Raji (cell line): ENCODE data around the gene COL27A1.

Experiments used
- POLR2A ChIP-seq: IDR thresholded peaks from 2 replicates; pipeline ENCODE4 v1.6.1; 2011; ENCODE audit warnings: low read depth, low read length, control low read depth; ENCODE audit not compliant: insufficient read depth

The COL27A1 gene

GRCh38 chr9:114258866-114259797, 103.8 kb downstream of the COL27A1 start:
- TF ChIP-seq POLR2A = no peak

DNA sequence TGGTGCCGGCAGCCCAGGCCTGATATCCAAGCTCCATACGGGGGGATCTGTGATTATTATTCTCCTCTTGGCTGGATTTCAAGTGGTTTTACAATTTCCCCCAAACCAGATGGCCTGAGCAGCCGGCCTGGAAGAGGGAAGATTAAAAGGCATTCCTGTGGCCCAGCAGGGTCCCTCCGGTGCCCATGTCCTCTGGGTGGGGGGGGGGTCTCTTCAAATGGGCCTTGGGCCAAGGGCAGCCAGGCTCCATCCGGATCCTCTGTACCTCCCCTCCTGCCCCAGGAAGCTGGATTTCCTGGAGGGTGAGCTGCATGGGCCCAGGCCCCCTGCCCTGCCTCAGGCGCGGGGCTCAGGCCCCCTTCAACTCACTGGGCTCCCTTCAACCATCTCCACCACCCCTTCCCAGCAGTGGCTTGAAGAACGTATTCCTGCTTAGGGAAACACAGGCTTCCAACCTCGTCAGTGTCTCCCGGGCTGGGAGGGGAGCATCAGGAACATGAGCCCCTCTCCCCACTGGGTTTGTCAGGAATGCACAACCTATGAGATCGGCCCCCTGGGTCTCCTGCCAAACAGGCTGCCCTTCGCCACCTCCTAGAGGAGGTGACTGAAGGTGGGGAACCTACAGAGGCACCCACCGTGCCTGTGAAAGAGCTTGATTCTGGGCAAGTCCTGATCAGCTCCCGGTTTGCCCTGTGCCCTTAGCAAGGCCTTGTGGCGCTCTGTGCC, 104.6 kb downstream of the COL27A1 start:
- TF ChIP-seq POLR2A = no peak

DNA sequence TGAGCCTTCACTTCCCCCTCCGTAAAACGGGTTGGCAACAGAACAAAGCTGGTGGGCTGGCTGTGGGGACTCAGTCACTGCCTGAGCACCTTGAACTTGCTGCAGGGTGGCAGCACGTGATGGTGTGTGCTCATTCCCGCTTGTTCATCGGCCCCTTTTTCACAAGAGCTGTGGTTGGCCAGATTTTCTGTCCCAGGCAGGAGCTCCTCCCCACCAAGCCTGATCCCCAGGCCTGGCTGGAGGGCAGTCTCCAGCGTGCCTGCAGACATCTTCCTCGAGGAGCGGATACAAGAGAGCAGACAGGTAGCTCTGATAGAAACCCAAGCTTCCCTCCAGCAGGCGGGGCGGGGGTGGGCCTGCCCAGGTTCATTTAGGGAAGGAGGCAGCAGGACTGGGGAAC, 105.7 kb downstream of the COL27A1 start:
- TF ChIP-seq POLR2A = no peak

DNA sequence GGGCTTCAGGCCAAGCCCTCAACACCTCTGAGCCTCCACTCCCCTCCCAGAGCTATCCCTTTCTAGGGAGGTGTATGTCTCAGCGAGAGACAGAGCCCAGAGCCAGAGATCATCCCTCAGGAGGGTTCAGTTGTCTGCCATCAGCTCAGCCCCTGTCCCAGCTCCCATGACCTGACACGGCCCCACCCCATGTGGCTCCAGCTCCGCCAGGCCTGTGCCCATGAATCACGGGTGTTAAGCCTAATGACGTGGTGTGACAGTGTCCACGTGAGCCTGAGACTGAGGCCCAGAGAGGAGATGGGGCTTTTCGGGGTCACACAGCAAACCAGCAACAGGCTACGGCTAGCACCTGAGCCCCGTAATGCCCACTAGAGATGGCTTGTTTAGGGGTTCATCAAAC, 106.7 kb downstream of the COL27A1 start:
- TF ChIP-seq POLR2A = no peak

GRCh38 chr9:114263853-114264510, 108.6 kb downstream of the COL27A1 start:
- TF ChIP-seq POLR2A = no peak

GRCh38 chr9:114264806-114265550, 109.6 kb downstream of the COL27A1 start:
- no peak for TF ChIP-seq POLR2A

GRCh38 chr9:114266969-114267368, 111.6 kb downstream of the COL27A1 start:
- no peak for TF ChIP-seq POLR2A

- no peak for TF ChIP-seq POLR2A
These were observed 113.7 kb downstream of the COL27A1 start for GRCh38 chr9:114269023-114269422.

DNA sequence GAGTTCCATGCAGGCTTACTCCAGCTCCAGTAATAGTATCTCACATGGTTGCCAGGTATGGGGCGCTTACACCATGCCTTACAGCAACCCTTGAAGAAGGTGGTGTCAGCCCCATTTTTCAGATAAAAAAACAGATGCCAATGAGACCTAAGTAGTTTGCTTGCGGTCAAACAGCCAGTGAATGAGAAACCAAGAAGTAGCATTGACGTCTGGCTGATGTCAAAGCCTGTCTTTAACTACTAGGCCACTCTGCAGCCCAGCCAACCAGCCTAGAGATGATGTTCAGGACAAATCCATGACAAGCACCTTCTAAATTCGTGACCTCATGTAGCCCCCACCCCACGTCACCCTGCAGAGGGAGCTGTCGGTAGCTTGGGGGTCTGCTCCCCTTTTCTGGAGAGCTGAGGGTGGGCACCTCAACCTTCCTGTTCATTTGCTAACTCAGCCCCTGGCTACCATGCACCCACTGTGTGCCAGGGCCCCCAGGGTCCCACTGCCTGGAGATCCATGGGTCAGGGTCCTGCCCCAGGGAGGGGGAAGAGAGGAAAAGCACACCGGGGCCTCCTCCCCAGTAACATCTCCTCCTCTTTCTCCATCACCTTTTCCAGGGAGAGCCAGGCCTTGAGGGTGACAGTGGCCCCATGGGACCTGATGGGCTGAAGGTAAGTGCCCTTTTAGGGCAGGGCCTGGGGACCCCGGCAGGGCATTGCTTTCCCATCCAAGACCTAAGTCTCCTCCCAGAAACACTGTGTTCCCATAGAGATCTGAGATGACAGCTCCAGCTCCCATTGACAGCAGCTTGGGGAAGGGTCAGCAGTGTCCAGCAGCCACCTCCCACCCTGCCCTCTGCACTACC, 115.0 kb downstream of the COL27A1 start:
- no peak for TF ChIP-seq POLR2A

- TF ChIP-seq POLR2A = no peak
These were observed 116.5 kb downstream of the COL27A1 start for GRCh38 chr9:114271556-114272510.

DNA sequence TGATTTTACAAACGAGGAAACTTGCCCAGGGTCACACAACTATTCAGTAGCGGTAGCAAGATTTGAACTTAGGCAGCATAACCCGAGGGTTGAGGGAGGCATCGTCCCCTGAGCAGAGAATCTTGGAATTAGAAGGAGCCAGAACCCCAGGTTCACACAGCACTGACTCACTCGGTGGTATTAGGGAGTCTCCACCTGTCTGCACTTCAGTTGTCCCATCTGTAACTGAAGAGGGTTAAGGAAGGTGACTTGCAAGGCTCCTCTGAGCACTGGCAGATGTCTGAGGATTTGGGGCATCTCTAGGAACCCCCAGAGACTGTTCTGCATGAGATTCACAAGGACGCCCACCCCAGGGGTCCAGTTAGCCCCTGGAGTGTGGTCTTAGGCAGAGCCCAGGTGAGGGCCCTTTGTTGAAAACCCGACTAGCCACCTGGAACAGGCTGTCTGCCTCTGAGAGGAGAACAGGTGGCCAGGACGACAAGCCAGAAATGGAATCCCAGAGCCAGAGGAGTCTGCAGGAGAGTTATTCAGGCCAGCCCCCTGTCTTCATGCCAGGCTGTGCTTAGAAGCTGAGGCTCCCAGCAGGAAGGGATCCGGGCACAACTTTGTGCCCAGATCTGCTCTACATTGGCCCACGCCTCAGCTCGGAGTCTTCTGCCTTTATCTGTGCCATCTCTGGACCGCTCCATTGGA, 117.5 kb downstream of the COL27A1 start:
- TF ChIP-seq POLR2A = no peak

- no peak for TF ChIP-seq POLR2A
These were observed 118.1 kb downstream of the COL27A1 start for GRCh38 chr9:114273461-114273881.
